A549 (cell line): Measurements from ENCODE around the gene FGF14.

ENCODE experiments used
- CBX2 ChIP-seq: fragments of 200-600 bp; sonication (generic); IDR thresholded peaks from 2 replicates; pipeline ENCODE4 v1.6.1; 2016; ENCODE audit warnings: low read depth, mild to moderate bottlenecking, borderline replicate concordance
- CEBPB ChIP-seq, 2 experiments: fragments of >200 bp in 1 of 2; sonication (Bioruptor Twin) in 1 of 2; formaldehyde crosslinking in 1 of 2; IDR thresholded peaks; 2 replicates each; pipeline ENCODE4 v1.6.1; 2012 to 2016
- CHD4 ChIP-seq: fragments of 200-600 bp; sonication (generic); IDR thresholded peaks from 2 replicates; pipeline ENCODE4 v1.6.1; 2016; ENCODE audit warnings: antibody characterized with exemption, mild to moderate bottlenecking, borderline replicate concordance
- CTCF ChIP-seq: fragments of >200 bp; sonication (Bioruptor Twin); formaldehyde crosslinking; IDR thresholded peaks from 3 replicates; pipeline ENCODE4 v1.5.1; 2016
- MAX ChIP-seq: IDR thresholded peaks from 2 replicates; pipeline ENCODE4 v1.6.1; 2012

GRCh38 chr13:101833671-101834070 lies 568.2 kb downstream of the FGF14 start:
- TF ChIP-seq CTCF (no peak), CHD4 (no peak), CBX2 (no peak), MAX (no peak), CEBPB (IDR thresholded peaks at IDR 0.05) (no peak)
